Measurements from ENCODE around the gene LNPEP.

LNPEP gene

DNA sequence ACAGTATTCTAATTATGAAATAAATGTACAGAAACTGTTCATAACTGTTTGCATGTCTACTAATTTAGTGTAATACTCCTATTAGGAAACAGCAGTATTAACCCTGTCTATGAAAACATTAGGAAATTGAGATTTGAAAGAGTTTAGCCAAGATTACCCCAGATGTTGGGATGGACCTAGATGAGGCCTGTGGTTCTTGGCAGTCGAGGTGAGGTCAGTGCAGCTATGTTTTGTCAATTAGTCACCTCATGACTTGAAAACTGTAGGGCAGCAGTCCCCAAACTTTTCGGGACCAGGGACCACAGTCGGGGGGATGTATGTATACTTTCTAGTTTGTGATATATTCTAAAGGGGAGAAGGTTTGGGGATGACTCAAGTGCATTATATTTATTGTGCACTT is 4.7 kb downstream of the LNPEP start:
- Histone ChIP-seq H3K27ac (ENCODE audit: insufficient read depth, low read length, poor library complexity, severe bottlenecking) (no peak overlapping the region), H3K9me3 (ENCODE audit: control insufficient read depth, low read length) (no peaks in the 10 kb centered on the region), H3K4me3 (ENCODE audit: insufficient read depth, low read depth, low read length, poor library complexity, severe bottlenecking) (no peak overlapping the region), H3K27me3 (replicated peaks; ENCODE audit: control insufficient read depth, insufficient read depth, low read length, poor library complexity, severe bottlenecking) (no peaks in the 10 kb centered on the region), H3K36me3 (ENCODE audit: control insufficient read depth, insufficient read depth, low read length) (no peaks in the 10 kb centered on the region), H3K4me1 (ENCODE audit: control insufficient read depth, insufficient read depth, low read length, poor library complexity, severe bottlenecking) (peaks cover 24% of the 10 kb centered on the region)
- no peak for DNase-seq

DNA sequence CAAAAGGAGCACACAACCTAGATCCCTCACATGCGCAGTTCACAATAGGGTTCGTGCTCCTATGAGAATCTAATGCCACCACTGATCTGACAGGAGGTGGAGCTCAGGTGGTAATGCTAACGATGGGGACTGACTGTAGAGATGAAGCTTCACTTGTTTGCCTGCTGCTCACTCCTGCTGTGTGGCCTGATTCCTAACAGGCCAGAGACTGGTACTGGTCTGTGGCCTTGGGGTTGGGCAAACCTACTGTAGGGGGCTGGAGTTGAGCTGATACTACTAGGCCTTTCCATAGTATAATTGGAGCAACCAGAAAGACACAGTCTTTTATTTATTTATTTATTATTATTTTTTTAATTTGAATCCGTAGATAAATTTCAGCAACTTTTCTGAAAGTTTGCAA is 5.3 kb downstream of the LNPEP start:
- Histone ChIP-seq H3K4me3 (ENCODE audit: insufficient read depth, low read depth, low read length, poor library complexity, severe bottlenecking) (no peak overlapping the region), H3K9me3 (ENCODE audit: control insufficient read depth, low read length) (no peaks in the 10 kb centered on the region), H3K36me3 (ENCODE audit: control insufficient read depth, insufficient read depth, low read length) (no peaks in the 10 kb centered on the region), H3K27me3 (replicated peaks; ENCODE audit: control insufficient read depth, insufficient read depth, low read length, poor library complexity, severe bottlenecking) (no peaks in the 10 kb centered on the region), H3K27ac (ENCODE audit: insufficient read depth, low read length, poor library complexity, severe bottlenecking) (no peak overlapping the region), H3K4me1 (ENCODE audit: control insufficient read depth, insufficient read depth, low read length, poor library complexity, severe bottlenecking) (peaks cover 24% of the 10 kb centered on the region)
- DNase-seq, result no peak

DNA sequence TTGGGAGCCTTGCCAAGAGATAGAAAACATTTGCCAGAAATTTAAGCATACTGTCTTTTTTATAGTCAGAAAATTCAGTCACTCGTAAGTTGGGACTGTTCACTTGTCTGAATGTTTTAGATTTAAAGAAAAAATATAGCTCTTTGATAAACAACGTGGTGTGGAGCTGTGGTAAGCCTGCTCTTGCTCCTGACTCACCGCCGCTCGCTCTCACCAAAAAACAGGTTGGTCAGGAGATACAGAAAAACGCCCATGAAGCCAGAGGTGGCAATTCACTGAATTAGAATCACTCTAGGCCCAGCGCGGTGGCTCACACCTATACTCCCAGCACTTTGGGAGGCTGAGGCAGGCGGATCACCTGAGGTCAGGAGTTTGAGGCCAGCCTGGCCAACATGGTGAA is 6.2 kb downstream of the LNPEP start:
- Histone ChIP-seq H3K9me3 (ENCODE audit: control insufficient read depth, low read length) (no peaks in the 10 kb centered on the region), H3K27ac (ENCODE audit: insufficient read depth, low read length, poor library complexity, severe bottlenecking) (no peak overlapping the region), H3K4me3 (ENCODE audit: insufficient read depth, low read depth, low read length, poor library complexity, severe bottlenecking) (no peak overlapping the region), H3K27me3 (replicated peaks; ENCODE audit: control insufficient read depth, insufficient read depth, low read length, poor library complexity, severe bottlenecking) (no peaks in the 10 kb centered on the region), H3K4me1 (ENCODE audit: control insufficient read depth, insufficient read depth, low read length, poor library complexity, severe bottlenecking) (peaks cover 30% of the 10 kb centered on the region), H3K36me3 (ENCODE audit: control insufficient read depth, insufficient read depth, low read length) (no peaks in the 10 kb centered on the region)
- DNase-seq, result no peak

DNA sequence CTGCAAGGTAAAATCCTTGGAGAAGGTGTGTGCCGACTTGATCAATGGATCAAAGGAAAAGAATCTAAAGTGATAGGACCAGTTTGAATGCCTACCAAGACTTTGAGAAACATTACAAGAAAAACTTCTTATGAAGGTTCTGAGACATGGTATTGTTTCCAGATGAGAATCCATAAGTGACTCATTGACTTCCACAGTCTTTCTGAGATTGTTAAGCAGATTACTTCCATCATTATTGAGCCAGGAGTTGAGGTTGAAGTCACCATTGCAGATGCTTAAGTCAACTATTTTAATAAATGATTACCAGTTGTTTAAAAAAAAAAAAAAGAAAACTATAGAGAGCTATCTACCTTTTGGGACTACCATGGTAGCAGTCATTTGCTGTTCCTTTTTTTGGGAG is 7.0 kb downstream of the LNPEP start:
- Histone ChIP-seq H3K27ac (ENCODE audit: insufficient read depth, low read length, poor library complexity, severe bottlenecking) (no peak overlapping the region), H3K4me3 (ENCODE audit: insufficient read depth, low read depth, low read length, poor library complexity, severe bottlenecking) (no peak overlapping the region), H3K4me1 (ENCODE audit: control insufficient read depth, insufficient read depth, low read length, poor library complexity, severe bottlenecking) (peaks cover 22% of the 10 kb centered on the region)

DNA sequence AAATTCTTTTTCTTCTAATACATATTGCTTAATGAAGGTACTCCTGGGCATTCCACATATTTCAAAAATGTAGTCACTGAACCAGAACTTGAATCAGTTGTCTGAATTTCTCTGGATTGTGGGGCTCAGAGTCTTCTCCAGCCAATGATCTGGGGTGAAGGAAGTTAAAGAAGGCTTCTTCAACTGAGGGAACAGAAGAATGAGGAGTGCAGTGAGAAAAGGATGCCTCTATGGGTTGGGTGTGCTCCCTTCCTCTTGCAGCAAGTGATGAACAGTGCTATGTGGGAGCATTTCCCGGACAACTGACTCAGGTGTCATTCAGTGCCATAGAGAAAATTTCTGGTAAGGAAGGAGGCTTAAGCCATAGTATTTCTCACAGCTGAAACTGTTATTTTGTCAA is 7.9 kb downstream of the LNPEP start:
- Histone ChIP-seq H3K27ac (ENCODE audit: insufficient read depth, low read length, poor library complexity, severe bottlenecking) (no peak overlapping the region), H3K4me1 (ENCODE audit: control insufficient read depth, insufficient read depth, low read length, poor library complexity, severe bottlenecking) (peaks cover 14% of the 10 kb centered on the region), H3K36me3 (ENCODE audit: control insufficient read depth, insufficient read depth, low read length) (no peaks in the 10 kb centered on the region), H3K9me3 (ENCODE audit: control insufficient read depth, low read length) (no peaks in the 10 kb centered on the region), H3K27me3 (replicated peaks; ENCODE audit: control insufficient read depth, insufficient read depth, low read length, poor library complexity, severe bottlenecking) (no peaks in the 10 kb centered on the region), H3K4me3 (ENCODE audit: insufficient read depth, low read depth, low read length, poor library complexity, severe bottlenecking) (no peak overlapping the region)
- no peak for DNase-seq

More for the DNA sequence above, 7.0 kb downstream of the LNPEP start:
- Histone ChIP-seq H3K9me3 (ENCODE audit: control insufficient read depth, low read length) (no peaks in the 10 kb centered on the region), H3K27me3 (replicated peaks; ENCODE audit: control insufficient read depth, insufficient read depth, low read length, poor library complexity, severe bottlenecking) (no peaks in the 10 kb centered on the region), H3K36me3 (ENCODE audit: control insufficient read depth, insufficient read depth, low read length) (no peaks in the 10 kb centered on the region)
- DNase-seq, result no peak

DNA sequence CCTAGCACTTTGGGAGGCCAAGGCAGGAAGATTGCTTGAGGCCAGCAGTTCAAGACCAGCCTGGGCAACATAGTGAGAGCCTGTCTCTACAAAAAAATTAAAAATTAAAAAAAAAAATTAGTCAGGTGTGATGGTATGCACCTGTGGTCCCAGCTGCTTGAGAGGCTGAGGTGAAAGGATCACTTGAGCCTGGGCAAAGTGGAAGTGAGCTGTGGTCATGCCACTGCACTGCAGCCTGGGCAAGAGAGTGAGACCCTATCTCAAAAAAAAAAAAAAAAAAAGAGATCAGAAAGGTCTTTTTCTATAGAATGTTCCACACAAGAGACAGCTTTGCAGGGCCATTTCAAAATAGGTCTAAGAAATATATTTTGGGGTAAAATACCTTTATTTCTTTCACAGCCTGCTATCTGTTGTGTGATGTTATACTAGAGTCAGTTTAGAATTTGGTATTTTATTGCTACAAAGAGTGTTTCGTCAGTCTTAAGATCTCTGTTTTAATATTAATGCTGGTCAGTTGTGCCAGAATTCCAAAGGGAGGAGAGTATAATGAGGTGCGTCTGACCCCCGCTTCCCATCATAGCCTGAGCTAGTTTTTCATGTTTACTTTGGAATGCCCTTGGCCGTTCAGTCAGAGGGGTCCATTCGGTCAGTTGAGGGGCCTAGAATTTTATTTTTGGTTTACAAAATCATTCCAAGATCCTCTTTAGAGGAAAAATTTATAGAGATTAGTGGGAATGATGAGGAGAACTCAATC is 9.4 kb downstream of the LNPEP start:
- Histone ChIP-seq H3K27ac (ENCODE audit: insufficient read depth, low read length, poor library complexity, severe bottlenecking) (no peak overlapping the region), H3K27me3 (replicated peaks; ENCODE audit: control insufficient read depth, insufficient read depth, low read length, poor library complexity, severe bottlenecking) (no peaks in the 10 kb centered on the region), H3K4me3 (ENCODE audit: insufficient read depth, low read depth, low read length, poor library complexity, severe bottlenecking) (no peak overlapping the region), H3K36me3 (ENCODE audit: control insufficient read depth, insufficient read depth, low read length) (peaks cover 4% of the 10 kb centered on the region), H3K9me3 (ENCODE audit: control insufficient read depth, low read length) (no peaks in the 10 kb centered on the region), H3K4me1 (ENCODE audit: control insufficient read depth, insufficient read depth, low read length, poor library complexity, severe bottlenecking) (peaks cover 10% of the 10 kb centered on the region)
- DNase-seq, result no peak

DNA sequence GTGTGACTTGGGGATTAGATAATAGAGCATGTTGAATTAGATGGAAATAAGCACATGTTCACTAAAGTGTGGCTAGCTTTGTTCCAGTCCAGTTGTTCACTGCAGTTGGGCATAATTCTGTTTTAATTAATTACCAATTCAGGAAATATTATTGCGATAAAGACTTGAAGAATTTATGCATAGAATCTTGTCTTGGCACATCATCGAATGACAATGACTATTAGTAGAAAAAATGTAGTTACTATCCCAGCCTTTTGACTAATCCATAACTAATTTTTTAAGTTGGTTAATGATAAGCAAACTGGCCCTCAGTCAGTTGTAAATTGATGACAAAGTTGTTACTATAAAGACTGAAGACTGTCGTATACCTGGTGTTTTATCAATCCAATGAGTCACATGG is 10.5 kb downstream of the LNPEP start:
- H3K9me3 ChIP-seq (ENCODE audit: control insufficient read depth, low read length), result no peaks in the 10 kb centered on the region
- peaks cover 7% of the 10 kb centered on the region for H3K36me3 ChIP-seq (ENCODE audit: control insufficient read depth, insufficient read depth, low read length)
- H3K4me3 ChIP-seq (ENCODE audit: insufficient read depth, low read depth, low read length, poor library complexity, severe bottlenecking), result no peak overlapping the region
- H3K27ac ChIP-seq (ENCODE audit: insufficient read depth, low read length, poor library complexity, severe bottlenecking), result no peak overlapping the region
- DNase-seq, result no peak
- no peaks in the 10 kb centered on the region for H3K27me3 ChIP-seq (replicated peaks; ENCODE audit: control insufficient read depth, insufficient read depth, low read length, poor library complexity, severe bottlenecking)
- peaks cover 6% of the 10 kb centered on the region for H3K4me1 ChIP-seq (ENCODE audit: control insufficient read depth, insufficient read depth, low read length, poor library complexity, severe bottlenecking)

DNA sequence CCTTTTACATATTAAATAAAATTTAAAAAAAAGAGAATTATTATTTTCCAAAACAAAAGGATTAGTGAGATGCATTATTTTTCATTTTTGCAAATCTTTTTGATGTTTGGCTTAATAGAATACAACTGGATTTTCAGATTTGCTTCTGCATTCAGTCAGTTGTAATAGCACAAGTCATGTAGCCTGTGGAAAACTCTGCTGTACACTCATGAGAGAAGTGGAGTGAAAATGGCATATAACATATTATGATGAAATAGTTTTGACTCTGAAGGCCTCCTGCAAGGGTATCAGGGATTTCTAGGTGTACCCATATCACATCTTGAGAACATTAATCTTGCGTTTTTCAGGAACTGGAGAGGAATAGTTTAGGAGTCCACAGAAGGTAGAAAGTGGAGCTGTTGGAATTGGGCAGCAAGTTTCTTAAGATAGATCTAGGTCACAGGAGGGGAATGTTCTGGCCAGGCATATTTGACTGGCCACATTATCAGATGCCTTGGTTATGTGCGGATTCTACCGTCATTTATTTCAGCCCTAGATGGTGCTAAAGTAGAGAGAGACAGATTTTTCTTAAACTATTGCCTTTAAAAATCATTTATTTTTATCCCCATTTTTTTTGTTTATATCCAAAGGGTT is 16.4 kb downstream of the LNPEP start:
- Histone ChIP-seq H3K4me3 (ENCODE audit: insufficient read depth, low read depth, low read length, poor library complexity, severe bottlenecking) (no peak overlapping the region), H3K9me3 (ENCODE audit: control insufficient read depth, low read length) (no peaks in the 10 kb centered on the region), H3K4me1 (ENCODE audit: control insufficient read depth, insufficient read depth, low read length, poor library complexity, severe bottlenecking) (peaks cover 15% of the 10 kb centered on the region), H3K27me3 (replicated peaks; ENCODE audit: control insufficient read depth, insufficient read depth, low read length, poor library complexity, severe bottlenecking) (no peaks in the 10 kb centered on the region), H3K36me3 (ENCODE audit: control insufficient read depth, insufficient read depth, low read length) (peaks cover 7% of the 10 kb centered on the region), H3K27ac (ENCODE audit: insufficient read depth, low read length, poor library complexity, severe bottlenecking) (no peak overlapping the region)
- no peak for DNase-seq

DNA sequence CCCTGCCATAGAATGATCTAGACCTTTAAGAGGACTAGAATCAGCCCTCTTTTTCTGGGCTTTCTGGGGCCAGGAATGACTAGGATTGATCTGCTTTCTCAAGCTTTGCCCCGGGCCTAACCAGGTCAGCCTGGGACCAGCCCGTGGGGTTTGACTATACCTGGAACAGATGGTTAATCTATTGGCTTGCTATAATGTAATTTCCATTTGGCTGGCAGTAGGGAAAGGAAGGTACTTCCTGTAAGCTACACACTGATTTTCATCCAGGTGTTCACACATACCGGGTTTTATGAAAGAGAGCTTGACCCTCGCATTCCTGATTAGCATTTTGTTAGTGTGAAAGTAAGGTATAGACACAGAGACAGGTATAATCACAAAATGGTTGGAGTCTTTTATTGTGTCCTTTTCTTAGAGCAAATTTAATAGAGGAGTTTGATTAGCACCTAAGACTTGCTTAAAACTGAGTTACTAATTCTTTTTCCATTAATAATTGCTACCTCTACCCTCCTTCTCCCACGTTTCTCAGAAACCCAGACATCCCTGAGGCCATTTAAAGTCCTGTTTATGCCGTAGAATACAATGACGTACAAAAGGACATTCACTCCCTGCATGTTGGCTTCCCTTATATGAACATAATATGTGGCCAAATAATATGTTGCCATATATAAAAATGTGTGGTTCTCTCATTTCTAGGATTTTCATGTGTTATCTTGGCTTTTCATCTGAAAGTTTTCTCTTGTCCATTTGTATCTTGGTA is 17.3 kb downstream of the LNPEP start:
- H3K4me3 ChIP-seq (ENCODE audit: insufficient read depth, low read depth, low read length, poor library complexity, severe bottlenecking), result no peak overlapping the region
- peaks cover 15% of the 10 kb centered on the region for H3K4me1 ChIP-seq (ENCODE audit: control insufficient read depth, insufficient read depth, low read length, poor library complexity, severe bottlenecking)
- H3K9me3 ChIP-seq (ENCODE audit: control insufficient read depth, low read length), result no peaks in the 10 kb centered on the region
- no peak for DNase-seq
- H3K27ac ChIP-seq (ENCODE audit: insufficient read depth, low read length, poor library complexity, severe bottlenecking), result no peak overlapping the region
- peaks cover 7% of the 10 kb centered on the region for H3K36me3 ChIP-seq (ENCODE audit: control insufficient read depth, insufficient read depth, low read length)
- no peaks in the 10 kb centered on the region for H3K27me3 ChIP-seq (replicated peaks; ENCODE audit: control insufficient read depth, insufficient read depth, low read length, poor library complexity, severe bottlenecking)
